GM18868 (cell line): ENCODE results near the gene TRIM66.

Experiments
- ATAC-seq: cut with Tn5 transposase; IDR thresholded peaks from one replicate; pipeline ENCODE4 v1.9.1; 2021; ENCODE audit warnings: mild to moderate bottlenecking, moderate library complexity; ENCODE audit not compliant: unreplicated experiment

The TRIM66 gene

DNA sequence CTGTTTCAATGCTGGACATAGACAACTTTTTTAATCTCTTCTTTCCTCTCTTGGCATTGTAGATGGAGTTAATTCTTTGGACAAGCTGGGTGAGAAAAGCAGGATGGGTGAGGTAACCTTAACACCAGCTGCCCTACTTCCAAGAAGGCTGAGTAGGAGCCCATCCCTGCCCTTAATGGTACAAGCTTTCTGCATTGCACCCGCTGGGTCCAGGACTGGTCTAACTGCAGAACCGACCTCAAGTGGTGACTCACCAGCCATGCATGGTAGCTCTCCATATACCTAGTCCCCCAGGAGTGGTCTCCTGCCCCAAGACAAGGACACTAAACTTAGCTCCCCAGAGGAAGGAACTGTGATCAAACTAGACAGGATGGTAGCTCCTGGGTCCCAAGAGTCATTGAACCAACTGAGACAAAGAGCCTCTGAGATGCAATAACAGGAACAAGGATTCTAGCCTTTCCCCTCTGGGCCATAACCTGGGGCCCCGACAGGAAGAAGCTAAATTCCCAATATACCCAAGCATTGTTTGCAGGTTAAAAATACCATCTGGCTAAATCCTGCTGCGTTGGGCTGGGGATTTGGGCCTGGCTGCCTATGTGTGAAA, 32.3 kb upstream of the TRIM66 start:
- ATAC-seq: no peak

DNA sequence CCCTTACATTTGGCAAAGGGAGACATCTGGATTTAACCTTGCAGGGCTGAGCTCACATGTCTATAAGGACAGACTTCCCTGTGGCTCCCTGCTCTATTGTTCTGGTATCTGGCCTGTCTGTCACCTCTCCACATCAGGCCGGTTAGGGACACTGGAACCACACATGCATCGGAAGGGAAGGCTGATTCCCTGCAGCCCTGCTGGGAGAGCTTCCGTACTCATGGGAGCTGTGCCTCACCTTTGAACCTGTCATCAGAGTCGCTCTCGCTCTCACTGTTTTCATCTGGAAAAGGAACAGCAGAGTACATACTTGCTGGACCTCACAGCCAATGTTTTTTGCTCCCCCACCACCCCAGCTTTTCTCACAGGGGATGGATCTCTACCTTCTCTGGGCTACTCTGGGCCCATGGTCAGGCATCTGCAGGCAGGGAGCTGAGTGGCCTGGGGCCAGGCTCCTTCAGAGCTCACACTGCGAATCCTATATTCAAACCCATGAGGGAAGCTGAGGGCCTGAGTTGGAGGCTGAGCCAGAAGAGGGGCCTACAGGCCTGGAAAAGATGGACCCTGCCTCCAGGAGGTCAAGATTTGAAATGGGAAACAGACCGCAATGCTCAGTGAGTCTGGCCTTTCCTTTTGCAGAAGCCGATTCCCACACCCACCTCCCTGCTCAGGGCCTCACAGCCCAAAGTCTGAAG, 31.4 kb upstream of the TRIM66 start:
- ATAC-seq: no peak

DNA sequence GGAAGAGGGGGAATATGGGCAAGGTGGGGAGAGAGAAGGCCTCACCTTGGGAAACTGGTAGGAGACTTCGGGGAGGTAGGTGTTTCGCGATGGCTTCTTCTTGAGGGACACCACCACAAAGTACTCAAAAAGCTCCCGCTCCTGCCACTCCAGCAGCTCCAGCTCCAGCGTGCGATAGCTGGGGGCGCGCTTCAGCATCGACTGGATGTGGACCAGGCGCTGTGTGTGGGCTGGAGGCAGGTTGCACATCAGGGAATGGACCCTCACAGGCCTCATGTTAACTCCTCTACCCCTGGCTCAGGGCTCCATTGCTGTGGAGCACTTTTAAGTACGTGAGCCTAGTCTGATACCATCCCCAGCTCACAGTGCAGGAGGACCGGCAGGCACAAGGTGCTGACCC, 30.0 kb upstream of the TRIM66 start:
- ATAC-seq: no peak

DNA sequence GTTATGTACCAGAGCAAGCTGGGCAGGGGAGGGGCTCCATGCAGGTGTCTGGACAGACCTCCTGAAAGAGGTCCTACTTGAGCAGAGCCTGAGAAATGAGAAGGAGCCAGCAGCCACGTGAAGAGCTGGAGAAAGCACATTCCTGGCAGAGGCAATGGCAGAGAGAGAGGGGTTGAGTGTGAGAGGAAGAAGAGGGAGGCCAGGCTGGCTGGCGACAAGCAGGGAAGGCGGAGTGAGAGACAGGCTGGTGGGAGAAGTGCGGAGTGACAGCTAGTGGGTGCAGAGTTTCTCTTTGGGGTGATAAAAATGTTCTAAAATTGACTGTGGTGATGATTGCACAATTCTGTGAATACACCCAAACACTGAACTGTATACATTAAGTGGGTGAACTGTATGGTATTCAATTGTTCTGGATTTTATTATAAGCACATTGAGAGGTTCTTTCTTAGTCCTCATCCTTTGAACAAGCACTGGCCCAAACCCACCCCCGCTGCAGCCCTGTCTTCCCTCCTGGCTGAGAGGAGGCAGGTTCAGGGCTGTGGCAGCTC, 29.5 kb upstream of the TRIM66 start:
- ATAC-seq: no peak

DNA sequence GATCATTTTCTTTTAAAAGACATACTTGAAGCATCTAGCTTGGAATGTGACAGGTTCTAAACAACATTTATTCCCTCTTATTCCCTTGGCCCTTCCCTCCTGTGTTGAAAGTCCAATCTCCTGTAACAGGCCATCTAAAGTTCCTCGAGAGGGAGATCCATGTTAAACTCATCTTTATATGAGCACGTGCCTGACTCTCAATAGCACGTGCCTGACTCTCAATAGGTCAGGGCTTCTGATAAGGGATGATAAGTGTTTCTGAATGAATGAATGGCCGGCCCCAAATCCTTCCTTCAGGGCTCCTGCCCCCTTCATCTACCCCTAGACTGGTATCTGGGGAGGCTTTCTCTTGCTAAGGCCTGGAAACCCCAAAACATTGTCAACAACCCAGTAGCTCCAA, 27.3 kb upstream of the TRIM66 start:
- no peak for ATAC-seq

DNA sequence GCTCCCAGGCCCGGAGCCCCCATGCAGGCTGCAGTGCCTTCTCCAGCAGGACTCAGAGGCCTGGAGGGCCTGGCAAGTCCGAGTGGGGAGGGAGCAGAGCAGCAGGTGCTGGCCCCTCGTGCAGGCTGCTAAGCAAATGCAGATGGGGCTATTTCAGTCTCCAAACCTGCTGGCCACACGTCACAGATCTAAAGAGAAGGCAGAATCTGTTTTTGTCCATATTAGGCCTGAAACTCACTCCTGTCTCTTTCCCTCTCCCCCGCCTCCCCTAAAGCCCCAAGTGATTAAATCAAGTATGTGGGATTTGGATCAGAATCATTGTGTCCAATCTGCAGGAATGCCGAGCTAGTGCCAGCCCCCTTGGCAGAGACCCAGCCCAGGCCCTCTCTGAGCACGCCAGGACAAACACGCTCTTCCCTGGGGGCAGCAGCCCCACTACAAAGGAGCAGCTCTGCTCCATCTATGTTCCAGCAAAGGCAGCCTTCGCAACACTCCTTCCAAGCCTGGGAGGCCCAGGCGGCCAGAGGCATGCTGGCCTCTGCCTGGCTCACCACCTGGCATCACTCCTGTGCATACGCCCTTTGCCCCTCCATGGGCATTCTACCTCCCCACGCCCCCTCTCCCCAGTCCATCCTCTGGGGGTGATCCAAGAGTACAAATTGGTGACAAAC, 26.7 kb upstream of the TRIM66 start:
- ATAC-seq: no peak

DNA sequence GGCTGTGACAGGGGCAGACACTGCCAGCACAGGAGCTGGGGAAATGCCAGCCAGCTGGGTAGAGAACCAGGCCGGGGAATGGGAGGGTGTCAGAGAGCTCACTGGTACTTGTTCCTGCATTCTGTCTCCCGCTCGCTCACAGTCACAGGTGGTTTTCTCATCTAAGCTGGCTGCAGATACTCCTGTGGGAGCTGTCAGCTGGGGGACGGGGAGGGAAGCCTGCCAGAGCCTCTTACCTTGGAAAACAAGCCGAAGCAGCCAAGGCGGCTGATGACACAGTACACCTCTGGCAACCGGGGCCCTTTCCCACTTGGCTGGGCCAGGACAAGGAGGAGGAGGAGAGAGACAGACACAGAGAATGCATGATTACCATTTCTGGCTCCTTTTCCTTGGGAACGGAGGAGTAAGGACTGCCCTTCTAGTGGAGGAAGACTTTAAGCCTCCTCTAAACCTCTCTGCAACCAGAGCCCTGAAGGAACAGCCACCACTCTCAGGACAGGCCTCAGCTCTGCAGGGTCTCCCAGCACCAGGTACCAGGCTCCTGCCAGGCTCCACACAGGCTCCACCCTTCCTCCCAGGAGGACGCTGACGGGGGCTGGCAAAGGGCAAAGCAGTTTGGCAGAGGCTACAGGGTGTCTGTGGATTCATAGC, 25.2 kb upstream of the TRIM66 start:
- ATAC-seq: no peak

DNA sequence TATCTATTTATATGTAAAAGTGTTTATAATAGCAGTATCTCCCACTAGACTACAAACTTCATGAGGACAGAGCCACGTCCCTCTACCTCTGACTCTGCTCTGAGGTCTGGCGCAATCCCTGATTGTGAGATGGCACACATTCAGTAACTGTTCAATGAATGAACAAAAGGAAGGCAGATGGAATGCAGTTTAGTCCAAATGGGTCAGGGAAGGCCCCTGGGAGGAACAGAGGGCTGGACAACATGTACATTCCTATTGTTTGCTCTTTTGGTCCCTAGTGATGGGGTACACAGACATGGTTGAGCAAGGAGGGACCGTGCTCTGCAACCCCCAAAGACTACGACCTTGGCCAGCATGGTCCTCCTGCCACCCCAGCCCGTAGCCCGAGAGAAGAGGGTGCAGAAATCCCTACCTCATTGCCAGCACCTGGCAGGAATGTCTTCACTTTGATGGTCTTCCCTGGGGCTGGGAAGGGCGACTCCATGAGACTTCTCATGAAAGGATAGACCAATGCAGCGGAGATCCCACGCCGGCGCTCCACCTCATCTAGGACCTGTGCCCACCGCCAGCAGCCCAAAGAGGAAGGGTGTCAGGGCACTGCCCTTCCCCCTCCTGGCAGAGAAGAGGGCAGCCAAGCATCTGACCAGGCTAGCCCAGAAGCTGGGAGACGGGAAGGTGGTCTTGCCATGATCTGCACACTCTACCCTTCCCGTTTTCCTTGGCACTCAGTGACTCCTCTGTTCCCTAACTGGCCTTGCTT, 24.4 kb upstream of the TRIM66 start:
- no peak for ATAC-seq

DNA sequence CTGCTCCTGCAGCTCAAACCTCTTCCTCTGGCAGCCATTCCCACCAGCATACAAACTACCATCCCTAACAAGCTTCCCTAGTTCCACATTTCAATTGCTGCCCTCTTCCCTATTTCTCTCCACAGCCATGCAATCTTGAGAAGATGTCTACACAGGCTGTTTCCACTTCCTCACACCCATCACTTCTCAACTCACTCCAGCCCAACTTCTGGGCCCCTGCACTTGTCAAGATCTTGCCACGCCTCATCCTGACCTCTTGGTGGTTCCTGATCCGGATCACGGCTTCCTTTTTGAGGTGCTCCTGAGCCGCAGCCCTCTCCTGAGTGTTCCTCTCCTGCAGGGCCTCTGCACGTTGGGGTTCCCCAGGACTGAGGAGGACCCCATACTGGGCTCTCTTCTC, 22.7 kb upstream of the TRIM66 start:
- ATAC-seq: no peak

DNA sequence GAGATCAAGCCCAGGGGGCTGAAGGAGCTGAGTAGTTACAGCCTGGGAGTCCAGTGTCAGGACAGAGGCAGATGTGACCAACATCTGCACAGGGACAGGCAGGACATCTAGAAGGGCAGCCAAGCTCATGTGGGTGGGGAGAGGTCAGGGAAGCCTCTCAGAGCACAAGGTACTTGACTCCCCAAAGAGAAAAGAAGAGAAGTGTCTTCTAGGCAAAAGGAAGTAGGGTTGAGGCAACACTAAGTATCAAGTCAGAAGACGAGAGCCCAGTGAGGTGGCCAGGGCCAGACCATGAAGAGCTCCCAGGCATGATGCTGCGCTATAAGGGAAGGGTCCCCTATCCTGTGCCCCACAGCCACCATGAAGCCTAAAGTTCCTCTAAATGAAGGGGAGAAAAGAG, 21.7 kb upstream of the TRIM66 start:
- no peak for ATAC-seq

DNA sequence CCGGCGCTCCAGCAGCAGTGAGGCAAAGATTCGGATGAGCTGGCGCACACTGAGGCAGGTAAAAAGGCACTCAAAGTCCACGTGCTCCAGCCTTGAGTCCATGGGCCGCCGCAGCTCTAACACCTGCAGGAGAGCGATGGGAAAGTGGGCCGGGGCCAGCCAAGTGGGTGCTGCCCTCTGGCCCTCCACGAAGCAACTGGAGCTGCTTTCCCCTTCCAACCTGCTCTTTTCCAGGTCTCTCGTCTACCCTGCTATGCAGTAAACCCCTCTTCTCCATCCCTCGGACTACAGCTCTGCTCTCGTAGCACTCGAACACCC, 20.1 kb upstream of the TRIM66 start:
- no peak for ATAC-seq

DNA sequence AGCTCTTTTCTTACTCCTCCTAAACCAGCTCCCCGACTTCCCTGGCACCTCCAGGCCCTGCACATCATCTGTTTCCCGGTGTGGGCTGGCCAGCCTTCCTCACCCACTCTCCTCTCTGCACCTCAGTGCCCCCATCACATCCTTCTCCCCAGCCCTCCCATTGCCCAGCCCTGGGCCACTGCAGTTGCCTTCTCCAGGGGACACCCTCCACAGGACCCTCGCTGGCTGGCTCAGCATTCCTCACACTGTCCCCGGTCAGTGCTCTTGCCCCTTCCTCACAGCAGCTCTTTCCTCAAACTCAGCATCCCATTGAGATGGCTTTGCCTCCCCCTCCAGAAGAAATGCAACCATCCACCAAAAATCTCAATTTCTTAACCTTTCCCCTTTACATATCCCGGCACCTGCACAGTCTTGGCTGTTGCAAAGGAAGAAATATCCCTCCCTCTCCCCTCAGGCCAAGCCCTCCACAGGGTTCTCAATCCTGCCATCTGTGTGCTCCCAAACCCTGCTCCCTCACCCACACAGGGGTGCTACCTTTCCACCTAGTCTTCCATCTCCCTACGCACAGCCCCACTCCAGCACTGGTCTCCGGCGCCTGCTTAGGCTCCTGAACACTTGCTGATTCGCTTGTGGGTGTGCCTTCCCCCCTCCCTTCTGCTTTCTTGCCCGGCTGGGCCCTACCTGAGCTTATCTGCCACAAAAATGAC, 19.6 kb upstream of the TRIM66 start:
- ATAC-seq: no peak

DNA sequence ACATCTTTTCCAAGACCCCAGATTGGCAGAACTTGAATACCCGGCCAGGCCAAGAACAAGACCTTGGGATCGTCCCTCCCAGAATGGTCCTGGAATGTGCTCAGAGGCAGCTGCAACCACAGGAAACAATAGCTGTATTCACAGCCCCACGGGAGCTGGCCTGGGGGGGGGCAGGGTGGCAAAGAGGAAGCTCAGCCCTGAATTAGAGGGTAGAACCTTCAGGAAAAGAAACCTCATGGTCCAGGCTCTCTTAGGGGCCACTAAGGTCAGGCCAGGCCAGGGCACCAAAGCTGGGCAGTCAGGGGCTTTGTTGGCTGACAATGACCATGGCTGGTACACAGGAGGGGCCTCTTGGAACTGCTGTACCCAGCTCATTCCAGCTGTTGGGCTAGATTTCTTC, 17.4 kb upstream of the TRIM66 start:
- no peak for ATAC-seq

DNA sequence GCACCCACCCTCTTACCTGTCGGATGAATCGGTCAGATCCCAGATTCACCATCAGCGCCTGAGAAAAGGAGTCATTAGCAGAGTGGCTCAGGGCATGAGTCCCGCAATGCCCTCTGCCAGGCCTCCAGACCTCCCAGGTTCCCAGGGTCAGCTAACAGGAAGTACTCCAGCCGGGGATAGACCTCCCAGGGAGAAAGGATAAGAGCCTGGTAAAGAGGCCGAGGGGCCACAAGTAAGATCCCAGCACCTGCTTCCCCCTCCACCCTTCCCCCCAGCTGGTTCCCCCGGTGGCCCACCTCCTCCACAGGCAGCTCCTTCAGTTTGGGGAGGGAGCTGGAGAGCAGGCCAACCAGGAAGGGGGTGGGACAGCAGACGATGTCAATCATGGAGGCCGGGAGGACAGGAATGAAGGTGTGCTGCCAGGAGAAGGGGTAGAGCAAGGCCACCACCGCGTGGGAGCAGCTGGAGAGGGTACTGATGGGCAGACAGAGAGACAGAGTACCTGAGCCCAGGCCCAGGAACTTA, 16.5 kb upstream of the TRIM66 start:
- ATAC-seq: no peak

DNA sequence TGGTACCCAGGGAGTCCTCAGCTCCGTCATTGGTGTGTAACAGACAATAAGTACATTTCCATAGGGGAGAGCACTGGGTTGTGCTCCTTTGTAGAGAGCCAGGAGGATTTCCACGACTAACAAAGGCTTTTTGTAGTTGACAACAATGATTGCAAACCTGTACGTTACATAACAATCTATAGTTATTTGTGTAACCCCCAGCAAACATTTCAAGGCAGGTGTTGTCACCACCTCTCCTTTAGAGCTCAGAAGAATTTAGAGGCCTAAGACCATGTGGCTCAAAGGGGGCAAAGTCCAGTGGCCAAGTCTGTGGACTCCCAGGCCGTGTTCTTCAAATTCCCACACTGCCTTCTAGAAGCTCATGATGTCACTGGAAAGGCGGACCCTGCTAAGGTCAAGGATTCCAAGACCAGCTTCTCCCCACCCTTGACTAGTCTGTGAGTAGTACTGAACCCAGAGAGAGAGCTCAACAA, 15.9 kb upstream of the TRIM66 start:
- ATAC-seq: no peak

DNA sequence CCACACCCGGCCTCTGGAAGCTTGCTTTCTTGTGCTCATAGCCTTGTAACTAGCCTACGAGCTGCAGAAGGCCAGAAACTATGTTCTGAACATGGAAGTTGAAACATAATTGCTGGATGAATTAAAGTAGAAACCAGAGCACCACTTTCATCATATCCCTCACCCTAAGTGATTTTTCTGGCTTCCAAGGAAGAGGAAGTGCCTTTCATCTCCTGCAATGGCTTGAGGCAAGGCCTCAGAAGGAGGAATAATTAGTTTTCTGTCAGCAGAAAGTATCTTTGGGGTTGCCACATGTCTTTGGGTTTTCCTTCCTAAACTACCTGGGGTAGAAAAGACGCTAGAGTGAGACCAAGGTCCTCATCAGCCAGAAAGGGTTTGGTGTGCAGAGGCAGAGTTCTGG, 14.6 kb upstream of the TRIM66 start:
- no peak for ATAC-seq

DNA sequence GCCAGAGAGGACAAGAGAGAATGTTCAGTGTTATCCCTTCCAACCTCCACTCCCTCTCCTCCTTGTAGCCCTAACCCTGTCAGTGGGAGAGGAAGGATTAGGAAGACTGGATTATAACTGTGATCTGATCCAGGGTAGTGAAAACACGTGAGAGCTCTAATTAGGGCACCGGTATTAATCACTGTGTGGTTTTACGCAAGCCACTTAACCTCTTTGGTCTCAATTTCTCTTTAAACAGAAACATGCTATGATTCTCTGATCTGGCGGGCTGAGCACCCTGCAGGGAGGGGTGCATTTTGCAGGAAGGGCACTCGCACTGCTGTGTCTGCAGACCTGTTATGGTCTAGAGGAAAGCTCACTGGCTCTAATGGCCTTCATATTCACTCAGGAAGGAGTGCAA, 11.7 kb upstream of the TRIM66 start:
- no peak for ATAC-seq

DNA sequence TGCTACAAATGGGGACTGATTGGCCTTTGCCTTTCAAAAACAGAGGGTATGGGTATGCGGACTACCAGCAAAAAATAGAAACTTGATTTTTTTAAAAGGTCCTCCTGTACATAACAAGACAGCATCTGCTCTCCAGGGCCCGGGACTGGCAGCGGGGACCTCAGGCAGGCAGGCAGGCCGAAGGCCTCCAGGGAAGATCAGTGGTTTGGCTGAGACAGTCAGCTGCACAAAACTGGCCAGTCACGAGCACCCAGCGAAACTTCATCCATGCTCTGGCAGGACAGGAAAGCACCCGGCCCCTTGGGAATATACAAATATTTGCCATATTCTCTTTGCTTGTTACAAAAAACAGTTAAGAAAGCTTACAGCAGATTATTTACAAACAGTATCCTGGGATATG, 11.1 kb upstream of the TRIM66 start:
- ATAC-seq: no peak

DNA sequence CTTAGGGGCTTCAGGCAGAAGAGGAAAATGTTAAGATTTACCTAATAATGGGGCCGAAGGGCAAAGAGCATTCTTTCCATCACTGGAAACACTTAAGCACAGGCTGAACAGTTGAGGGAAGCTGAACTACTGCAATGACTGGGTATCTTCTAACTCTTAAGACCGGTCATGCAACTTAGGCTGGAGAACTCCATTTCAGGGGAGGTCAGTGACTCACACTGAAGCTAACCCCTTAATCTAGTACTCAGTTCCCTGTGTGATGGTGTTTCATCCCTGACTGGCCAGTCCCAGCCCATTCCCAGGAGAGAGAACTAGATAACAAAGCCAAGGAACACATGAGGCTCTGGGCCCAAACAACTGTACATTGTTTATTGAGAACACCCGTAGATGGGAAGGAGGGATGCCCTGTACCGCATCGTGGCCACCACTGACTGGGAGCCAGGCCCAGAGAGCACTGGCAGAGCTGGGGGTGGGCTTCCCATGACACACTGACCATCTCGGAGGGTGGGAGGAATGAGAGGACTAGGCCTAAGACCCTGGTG, 10.6 kb upstream of the TRIM66 start:
- ATAC-seq: no peak

DNA sequence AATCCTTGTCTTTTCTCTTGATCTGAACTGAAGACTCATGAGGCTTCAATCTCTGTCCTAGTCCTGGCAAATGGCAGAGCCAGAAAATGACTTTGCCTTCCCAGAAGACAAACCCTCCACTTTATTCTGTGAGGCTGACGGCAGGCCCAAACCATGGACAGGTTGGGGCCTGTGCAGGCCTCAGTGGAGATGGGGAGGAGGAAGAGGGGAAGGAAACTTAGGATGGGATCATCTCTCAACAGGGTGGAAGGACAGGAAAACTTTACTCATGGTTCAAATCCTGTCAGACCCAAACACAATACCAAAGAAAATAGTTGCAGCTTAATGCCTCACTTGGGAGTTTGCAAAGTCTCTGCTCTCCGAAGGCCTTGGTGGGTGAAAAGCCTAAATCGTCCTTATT, 10.0 kb upstream of the TRIM66 start:
- ATAC-seq: no peak
